ENCODE measurements around the gene CSHL1. TPM values are rescaled to one million over a fixed set of nuclear protein-coding genes. Genes with fewer than 3 reads are reported as not detected.

CSHL1 gene
- total and polyA plus RNA-seq, 2 donors from 2014 or later = not detected

DNA sequence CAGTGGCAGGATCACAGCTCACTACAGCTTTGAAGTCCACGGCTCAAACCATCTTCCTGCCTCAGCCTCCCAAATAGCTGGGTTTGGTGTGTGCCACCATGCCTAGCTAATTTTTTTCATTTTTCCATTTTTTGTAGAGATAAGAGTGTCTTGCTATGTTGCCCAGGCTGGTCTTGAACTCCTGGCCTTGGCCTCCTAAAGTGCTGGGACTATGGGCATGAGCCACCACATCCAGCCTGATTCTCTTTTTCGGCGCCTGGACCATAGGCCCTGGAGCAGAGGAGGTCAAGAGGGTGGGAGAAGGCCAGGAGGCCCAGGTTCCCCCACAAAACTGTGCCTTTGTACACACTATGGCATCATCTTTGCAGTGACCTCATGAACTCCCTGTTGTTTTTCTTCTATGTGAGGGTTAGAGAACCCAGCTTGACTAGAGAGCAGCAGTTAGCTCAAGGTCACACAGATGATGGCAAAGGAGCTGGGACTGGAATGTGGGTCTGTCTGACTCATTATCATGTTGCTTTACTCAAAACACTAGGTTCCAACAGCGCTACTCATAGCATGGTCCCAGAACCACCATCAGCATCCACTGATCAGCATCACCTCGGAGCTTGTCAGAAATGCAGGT, 45.4 kb upstream of the CSHL1 start:
- Histone ChIP-seq H3K27me3 (ENCODE audit: control insufficient read depth, insufficient read depth, low read length) (no peaks in the 10 kb centered on the region), H3K9ac (ENCODE audit: low read length in 3 of 3) (no peak overlapping the region), H3K36me3 (ENCODE audit: control insufficient read depth in 2 of 3, insufficient read depth in 3 of 3, low read length in 3 of 3) (no peaks in the 10 kb centered on the region), H3K4me1 (ENCODE audit: control insufficient read depth in 2 of 3, insufficient read depth in 2 of 3, low read depth in 1 of 3, low read length in 3 of 3) (peaks cover 0 to 3% (median 0%) of the 10 kb centered on the region in 3 donors), H3K4me3 (ENCODE audit: low read length in 3 of 3) (no peak overlapping the region), H3K27ac (ENCODE audit: low read depth in 2 of 2, low read length in 2 of 2) (no peak overlapping the region), H3K9me3 (ENCODE audit: control insufficient read depth in 2 of 3, insufficient read depth in 1 of 3, low read length in 3 of 3) (no peaks in the 10 kb centered on the region)
- intact Hi-C loops (cut with DNase I) = no loop called here
- DNase-seq (no peak), FAIRE-seq (no peak)
- TF ChIP-seq, protein P1, sequence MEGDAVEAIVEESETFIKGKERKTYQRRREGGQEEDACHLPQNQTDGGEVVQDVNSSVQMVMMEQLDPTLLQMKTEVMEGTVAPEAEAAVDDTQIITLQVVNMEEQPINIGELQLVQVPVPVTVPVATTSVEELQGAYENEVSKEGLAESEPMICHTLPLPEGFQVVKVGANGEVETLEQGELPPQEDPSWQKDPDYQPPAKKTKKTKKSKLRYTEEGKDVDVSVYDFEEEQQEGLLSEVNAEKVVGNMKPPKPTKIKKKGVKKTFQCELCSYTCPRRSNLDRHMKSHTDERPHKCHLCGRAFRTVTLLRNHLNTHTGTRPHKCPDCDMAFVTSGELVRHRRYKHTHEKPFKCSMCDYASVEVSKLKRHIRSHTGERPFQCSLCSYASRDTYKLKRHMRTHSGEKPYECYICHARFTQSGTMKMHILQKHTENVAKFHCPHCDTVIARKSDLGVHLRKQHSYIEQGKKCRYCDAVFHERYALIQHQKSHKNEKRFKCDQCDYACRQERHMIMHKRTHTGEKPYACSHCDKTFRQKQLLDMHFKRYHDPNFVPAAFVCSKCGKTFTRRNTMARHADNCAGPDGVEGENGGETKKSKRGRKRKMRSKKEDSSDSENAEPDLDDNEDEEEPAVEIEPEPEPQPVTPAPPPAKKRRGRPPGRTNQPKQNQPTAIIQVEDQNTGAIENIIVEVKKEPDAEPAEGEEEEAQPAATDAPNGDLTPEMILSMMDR (IDR thresholded peaks at IDR 0.05; ENCODE audit: borderline replicate concordance, extremely low read depth, insufficient read depth) = no peak

DNA sequence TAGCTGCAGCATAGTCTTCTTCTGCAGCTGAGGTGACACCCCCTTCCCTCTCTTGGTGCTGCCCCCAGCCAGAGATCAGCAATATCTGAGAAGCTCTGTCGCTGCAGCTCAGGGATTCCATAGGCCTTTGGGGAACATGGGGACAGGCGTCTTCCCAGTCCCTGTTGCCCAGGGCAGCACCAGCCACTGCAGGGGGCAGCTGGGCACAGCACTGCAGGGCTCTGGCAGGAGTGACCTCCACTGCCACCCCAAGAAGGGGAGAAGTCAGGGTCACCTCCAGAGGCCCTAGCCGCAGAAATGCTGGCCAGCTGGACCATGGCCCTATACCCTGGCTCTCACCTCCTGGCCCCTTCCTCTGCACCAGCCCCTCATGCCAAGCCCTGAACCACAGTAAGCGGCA, 44.7 kb upstream of the CSHL1 start:
- intact Hi-C loops (cut with DNase I) = no loop called here
- Histone ChIP-seq H3K4me3 (ENCODE audit: low read length in 3 of 3) (no peak overlapping the region), H3K9me3 (ENCODE audit: control insufficient read depth in 2 of 3, insufficient read depth in 1 of 3, low read length in 3 of 3) (no peaks in the 10 kb centered on the region), H3K4me1 (ENCODE audit: control insufficient read depth in 2 of 3, insufficient read depth in 2 of 3, low read depth in 1 of 3, low read length in 3 of 3) (no peaks in the 10 kb centered on the region), H3K27ac (ENCODE audit: low read depth in 2 of 2, low read length in 2 of 2) (no peak overlapping the region), H3K27me3 (ENCODE audit: control insufficient read depth, insufficient read depth, low read length) (no peaks in the 10 kb centered on the region), H3K9ac (ENCODE audit: low read length in 3 of 3) (no peak overlapping the region), H3K36me3 (ENCODE audit: control insufficient read depth in 2 of 3, insufficient read depth in 3 of 3, low read length in 3 of 3) (no peaks in the 10 kb centered on the region)
- no peak for FAIRE-seq
- no peak for DNase-seq
- TF ChIP-seq, protein P1 (IDR thresholded peaks at IDR 0.05; ENCODE audit: borderline replicate concordance, extremely low read depth, insufficient read depth) = no peak

DNA sequence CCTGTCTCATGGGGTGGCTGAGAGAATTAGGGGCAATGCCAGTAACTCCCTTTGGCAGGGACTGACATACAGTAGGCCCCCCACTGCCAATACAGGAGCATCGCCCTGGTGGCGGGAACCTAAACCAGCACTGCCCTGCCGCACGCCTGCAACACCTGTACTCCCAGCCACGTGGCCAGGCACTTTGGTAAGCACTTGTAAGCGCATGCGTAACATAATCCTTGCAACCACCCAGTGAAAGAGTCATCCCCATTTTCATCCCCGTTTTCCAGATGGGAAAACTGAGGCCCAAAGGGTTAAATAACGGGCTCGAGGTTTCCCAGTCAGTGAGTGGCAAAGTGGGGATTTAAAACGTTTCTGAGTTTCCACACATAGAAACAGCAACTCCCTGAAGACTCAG, 44.2 kb upstream of the CSHL1 start:
- H3K4me1 ChIP-seq (ENCODE audit: control insufficient read depth in 2 of 3, insufficient read depth in 2 of 3, low read depth in 1 of 3, low read length in 3 of 3) = no peaks in the 10 kb centered on the region
- H3K9ac ChIP-seq (ENCODE audit: low read length in 3 of 3) = no peak overlapping the region
- H3K27ac ChIP-seq (ENCODE audit: low read depth in 2 of 2, low read length in 2 of 2) = no peak overlapping the region
- no peaks in the 10 kb centered on the region for H3K36me3 ChIP-seq (ENCODE audit: control insufficient read depth in 2 of 3, insufficient read depth in 3 of 3, low read length in 3 of 3)
- no peaks in the 10 kb centered on the region for H3K27me3 ChIP-seq (ENCODE audit: control insufficient read depth, insufficient read depth, low read length)
- TF ChIP-seq, protein P1 (IDR thresholded peaks at IDR 0.05; ENCODE audit: borderline replicate concordance, extremely low read depth, insufficient read depth) = no peak
- no peak overlapping the region for H3K4me3 ChIP-seq (ENCODE audit: low read length in 3 of 3)
- DNase-seq (no peak), FAIRE-seq (no peak)
- intact Hi-C loops (cut with DNase I) = no loop called here
- H3K9me3 ChIP-seq (ENCODE audit: control insufficient read depth in 2 of 3, insufficient read depth in 1 of 3, low read length in 3 of 3) = no peaks in the 10 kb centered on the region

Measured in kidney (tissue), 14 donors.